SK-N-SH (cell line): ENCODE measurements around the gene SACM1L. TPM values are rescaled to one million over a fixed set of nuclear protein-coding genes. Genes with fewer than 3 reads are reported as not detected.

Source experiments
- CTCF ChIA-PET: fragments of 300-600, 350-600 bp; formaldehyde crosslinking; extraction: SDS; loops from one replicate; lab custom pipeline; 2021; lab: Yijun Ruan, JAX
- POLR2A ChIA-PET: fragments of 350-600 bp; sonication (Branson Sonifier 250); formaldehyde crosslinking; extraction: SDS; loops from one replicate; lab custom pipeline; 2020; ENCODE audit warnings: antibody characterized with exemption, inconsistent platforms; lab: Yijun Ruan, JAX
- DNase-seq: peaks from one replicate; pipeline ENCODE4 v3.0.0; 2012
- H2AFZ ChIP-seq: fragments of 200-600 bp; sonication (generic); 2 replicates; pipeline ENCODE4 v1.8.1; 2016; ENCODE audit warnings: antibody characterized with exemption, mild to moderate bottlenecking, low read depth
- H3F3A ChIP-seq: fragments of 200-600 bp; sonication (generic); replicated peaks from 2 replicates; pipeline ENCODE3; 2016; ENCODE audit warnings: antibody characterized with exemption, mild to moderate bottlenecking; ENCODE audit not compliant: insufficient read depth
- H3K27ac ChIP-seq, 2 experiments: fragments of 200-500 bp in 1 of 2; fragments of 200-600 bp in 1 of 2; sonication (Bioruptor generic) in 1 of 2; sonication (generic), shearing (Covaris generic) in 1 of 2; 2 replicates each; pipeline versions ENCODE4 v1.5.1 to v1.6.1; 2014 to 2016; ENCODE audit warnings: low read depth in 2 of 2, inconsistent platforms in 1 of 2, low read length in 1 of 2, mild to moderate bottlenecking in 1 of 2, mixed read lengths in 1 of 2
- H3K27me3 ChIP-seq: fragments of 200-600 bp; sonication (generic), shearing (Covaris generic); 2 replicates; pipeline ENCODE4 v1.6.1; 2016; ENCODE audit warnings: mixed run types; ENCODE audit not compliant: insufficient read depth
- H3K36me3 ChIP-seq, 2 experiments: fragments of 200-500 bp in 1 of 2; fragments of 200-600 bp in 1 of 2; sonication (Bioruptor generic) in 1 of 2; sonication (generic) in 1 of 2; replicated peaks in 1 of 2; 2 replicates each; pipeline versions ENCODE3 to v1.5.1; 2014 to 2016; ENCODE audit warnings: low read length in 1 of 2, mild to moderate bottlenecking in 1 of 2; ENCODE audit not compliant: insufficient read depth in 2 of 2, control insufficient read depth in 1 of 2
- H3K4me1 ChIP-seq, 2 experiments: fragments of 200-500 bp in 1 of 2; fragments of 200-600 bp in 1 of 2; sonication (Bioruptor generic) in 1 of 2; sonication (generic), shearing (Covaris generic) in 1 of 2; 2 replicates each; pipeline versions ENCODE4 v1.5.1 to v1.6.1; 2014 to 2016; ENCODE audit warnings: low read depth in 1 of 2, low read length in 1 of 2, mixed run types in 1 of 2; ENCODE audit not compliant: insufficient read depth in 2 of 2, control insufficient read depth in 1 of 2
- H3K4me2 ChIP-seq: fragments of 200-600 bp; sonication (generic), shearing (Covaris generic); 2 replicates; pipeline ENCODE4 v1.6.1; 2017; ENCODE audit warnings: mixed run types
- H3K4me3 ChIP-seq, 2 experiments: fragments of 200-500 bp in 1 of 2; fragments of 200-600 bp in 1 of 2; sonication (Bioruptor generic) in 1 of 2; sonication (generic), shearing (Covaris generic) in 1 of 2; 2 replicates each; pipeline versions ENCODE4 v1.5.1 to v1.8.1; 2014 to 2016; ENCODE audit warnings: low read depth in 2 of 2, inconsistent platforms in 1 of 2, low read length in 1 of 2, mild to moderate bottlenecking in 1 of 2, mixed read lengths in 1 of 2, moderate library complexity in 1 of 2
- H3K79me2 ChIP-seq: fragments of 200-600 bp; sonication (generic); 2 replicates; pipeline ENCODE4 v1.8.1; 2017; ENCODE audit warnings: mild to moderate bottlenecking; ENCODE audit not compliant: insufficient read depth
- H3K9ac ChIP-seq: fragments of 200-600 bp; sonication (generic); 2 replicates; pipeline ENCODE4 v1.6.1; 2017; ENCODE audit warnings: mixed run types
- H3K9me2 ChIP-seq: fragments of 200-600 bp; sonication (generic); 2 replicates; pipeline ENCODE4 v1.6.1; 2017; ENCODE audit warnings: mixed run types
- H3K9me3 ChIP-seq: fragments of 200-600 bp; sonication (generic); 2 replicates; pipeline ENCODE4 v1.6.1; 2017; ENCODE audit warnings: mixed run types, mild to moderate bottlenecking, moderate library complexity
- H4K20me1 ChIP-seq: fragments of 200-600 bp; sonication (generic); 2 replicates; pipeline ENCODE4 v1.6.1; 2017; ENCODE audit warnings: mild to moderate bottlenecking, mixed run types; ENCODE audit not compliant: insufficient read depth
- CHD2 ChIP-seq: fragments of 150-350 bp; IDR thresholded peaks from 2 replicates; pipeline ENCODE4 v1.6.1; 2018; ENCODE audit warnings: low read length; ENCODE audit not compliant: partially characterized antibody
- EP300 ChIP-seq, 2 experiments: IDR thresholded peaks; 2 replicates each; pipeline versions ENCODE4 v1.4.0 to v1.6.1; 2012; ENCODE audit warnings: borderline replicate concordance in 1 of 2, low read depth in 1 of 2, low read length in 1 of 2
- EZH2phosphoT487 ChIP-seq: fragments of 200-600 bp; sonication (generic); IDR thresholded peaks from 2 replicates; pipeline ENCODE4 v1.6.1; 2017; ENCODE audit warnings: low read depth, mixed run types, mild to moderate bottlenecking, antibody characterized with exemption, moderate library complexity, borderline replicate concordance
- FOXJ3 ChIP-seq: sonication (generic); formaldehyde crosslinking; IDR thresholded peaks from 2 replicates; pipeline ENCODE4 v1.5.1; 2020; ENCODE audit warnings: mild to moderate bottlenecking, missing genetic modification reagents
- MAX ChIP-seq: IDR thresholded peaks from 2 replicates; pipeline ENCODE4 v1.4.0; 2012; ENCODE audit warnings: low read depth
- MEF2A ChIP-seq: IDR thresholded peaks from 2 replicates; pipeline ENCODE4 v1.4.0; 2012; ENCODE audit warnings: low read depth, borderline replicate concordance
- NFIC ChIP-seq: IDR thresholded peaks from 2 replicates; pipeline ENCODE4 v1.4.0; 2012; ENCODE audit warnings: borderline replicate concordance
- RAD21 ChIP-seq: IDR thresholded peaks from 2 replicates; pipeline ENCODE4 v1.6.1; 2012; ENCODE audit warnings: mild to moderate bottlenecking, low read length
- RCOR1 ChIP-seq: fragments of 150-350 bp; IDR thresholded peaks from 2 replicates; pipeline ENCODE4 v1.6.1; 2017; ENCODE audit warnings: antibody characterized with exemption, low read length
- REST ChIP-seq: IDR thresholded peaks from 2 replicates; pipeline ENCODE4 v1.6.1; 2012; ENCODE audit warnings: mild to moderate bottlenecking, low read depth, low read length, moderate library complexity
- SMC3 ChIP-seq: IDR thresholded peaks from 2 replicates; pipeline ENCODE4 v1.6.1; 2012; ENCODE audit warnings: low read depth, low read length, improper control_type of control experiment
- TCF12 ChIP-seq: IDR thresholded peaks from 2 replicates; pipeline ENCODE4 v1.4.0; 2012
- YY1 ChIP-seq: IDR thresholded peaks from 2 replicates; pipeline ENCODE4 v1.4.0; 2012; ENCODE audit warnings: low read depth, mild to moderate bottlenecking
- ZBTB33 ChIP-seq: IDR thresholded peaks from 2 replicates; pipeline ENCODE4 v1.4.0; 2012; ENCODE audit warnings: low read depth, borderline replicate concordance
- WGBS: methylation state at CpG from one replicate; pipeline ENCODE4 v1.1.6; 2017; ENCODE audit warnings: low lambda C conversion rate; 5-methylcytosine and 5-hydroxymethylcytosine counted together
- polyA plus RNA-seq, 3 experiments: library from polyadenylated mRNA; depleted of rRNA; stranded (reverse); fragments of >200 nt; gene quantifications; 2 replicates each; pipeline ENCODE4 v1.2.3, GENCODE V29; 2012

The SACM1L gene
- polyA plus RNA-seq, 1 of the 3 experiments (the other 2 are of a cell fraction): 11.2 TPM

- no peak for TF ChIP-seq CHD2
- TF ChIP-seq SMC3: no peak
- TF ChIP-seq RAD21: no peak
- TF ChIP-seq EP300 (IDR thresholded peaks at IDR 0.05; ENCODE audit: borderline replicate concordance in 1 of 2, low read depth in 1 of 2, low read length in 1 of 2): no peak
- no peak for TF ChIP-seq RCOR1
- no peak for TF ChIP-seq FOXJ3 (CRISPR knock-in tag)
- Histone ChIP-seq H3K9me3 (no peaks in the 10 kb centered on the region), H3K36me3 (peaks cover 77 to 89% of the 10 kb centered on the region in 2 experiments), H3K4me1 (peaks cover 0 to 2% of the 10 kb centered on the region in 2 experiments; a peak in 1 of 4 replicates), H3F3A (no peaks in the 10 kb centered on the region), H3K27me3 (no peaks in the 10 kb centered on the region), H4K20me1 (no peaks in the 10 kb centered on the region), H2AFZ (no peak overlapping the region), H3K4me3 (no peak overlapping the region), H3K4me2 (no peak overlapping the region), H3K9me2 (no peaks in the 10 kb centered on the region), H3K27ac (no peak overlapping the region; a peak in 1 of 4 replicates), H3K9ac (no peak overlapping the region), H3K79me2 (no peaks in the 10 kb centered on the region)
- 91% methylated on average over 1 of the region's 2 CpGs for whole genome bisulfite sequencing
- ChIA-PET POLR2A (no interaction called here), CTCF (interaction anchor here (1.5 kb wide), 1 partner anchor 192 kb away, joined by 4 read pairs; no protein-coding TSS in a partner anchor)
- DNase-seq: no peak
Observed at GRCh38 chr3:45737234-45737633, 48.0 kb downstream of the SACM1L start.

GRCh38 chr3:45739991-45740390 lies 50.8 kb downstream of the SACM1L start:
- 98% methylated on average over 2 of the region's 2 CpGs for WGBS
- H3K36me3 ChIP-seq: peaks cover 80 to 89% of the 10 kb centered on the region in 2 experiments

GRCh38 chr3:45741247-45741646 lies 52.1 kb downstream of the SACM1L start:
- ChIA-PET CTCF (no interaction called here), POLR2A (no interaction called here)
- no peaks in the 10 kb centered on the region for H4K20me1 ChIP-seq
- H3K27me3 ChIP-seq: no peaks in the 10 kb centered on the region
- no peaks in the 10 kb centered on the region for H3K79me2 ChIP-seq
- H3K9me3 ChIP-seq: no peaks in the 10 kb centered on the region
- DNase-seq: no peak
- no peak overlapping the region for H3K27ac ChIP-seq
- H3K9me2 ChIP-seq: no peaks in the 10 kb centered on the region
- TF ChIP-seq MAX (no peak), EP300 (IDR thresholded peaks at IDR 0.05; ENCODE audit: borderline replicate concordance in 1 of 2, low read depth in 1 of 2, low read length in 1 of 2) (no peak), MEF2A (no peak), NFIC (no peak), SMC3 (no peak), FOXJ3 (CRISPR knock-in tag) (no peak), ZBTB33 (no peak), REST (no peak), EZH2phosphoT487 (no peak), YY1 (no peak)
- H3K9ac ChIP-seq: no peak overlapping the region
- no peak overlapping the region for H2AFZ ChIP-seq
- H3K4me1 ChIP-seq: peaks cover 0 to 2% of the 10 kb centered on the region in 2 experiments; a peak in 1 of 4 replicates
- no peak overlapping the region for H3K4me3 ChIP-seq
- H3F3A ChIP-seq: no peaks in the 10 kb centered on the region
- no peak overlapping the region for H3K4me2 ChIP-seq
- H3K36me3 ChIP-seq: peaks cover 78 to 89% of the 10 kb centered on the region in 2 experiments

More at GRCh38 chr3:45739991-45740390, 50.8 kb downstream of the SACM1L start:
- Histone ChIP-seq H3K9me3 (no peaks in the 10 kb centered on the region), H3K27ac (no peak overlapping the region), H3K4me2 (no peak overlapping the region), H3K79me2 (no peaks in the 10 kb centered on the region), H3K27me3 (no peaks in the 10 kb centered on the region), H3K4me3 (no peak overlapping the region), H3K9me2 (no peaks in the 10 kb centered on the region), H4K20me1 (no peaks in the 10 kb centered on the region), H3K9ac (no peak overlapping the region), H3K4me1 (peaks cover 0 to 2% of the 10 kb centered on the region in 2 experiments; a peak in 1 of 4 replicates), H3F3A (no peaks in the 10 kb centered on the region), H2AFZ (no peak overlapping the region)
- DNase-seq: no peak
- POLR2A ChIA-PET: no interaction called here
- no peak for TF ChIP-seq TCF12
- CTCF ChIA-PET: no interaction called here
